ENCODE data around the gene ZFYVE16. TPM values are rescaled to one million over a fixed set of nuclear protein-coding genes. Genes with fewer than 3 reads are reported as not detected.

The ZFYVE16 gene
- total and polyA plus RNA-seq, 2 donors (not counting 1 experiment from before 2014, with no cell fraction given): 12.9 to 34.2 TPM

DNA sequence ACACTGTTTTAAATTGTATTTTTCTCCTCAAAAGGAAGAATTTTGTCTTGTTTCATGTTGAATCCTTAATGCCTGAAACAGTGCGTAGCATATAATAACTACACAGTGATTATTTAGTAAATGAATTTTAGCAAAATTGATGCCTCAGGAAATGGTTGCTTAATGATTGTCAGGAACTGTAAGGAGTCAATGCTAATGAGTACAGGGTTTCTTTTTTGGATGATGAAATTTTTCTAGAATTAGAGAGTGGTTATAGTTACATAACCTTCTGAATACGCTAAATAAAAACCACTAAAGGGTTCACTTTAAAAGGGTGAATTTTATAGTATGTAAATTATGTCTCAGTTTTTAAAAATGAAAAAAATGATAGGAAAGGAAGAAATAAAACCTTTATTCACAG lies 94.9 kb downstream of the ZFYVE16 start:
- Histone ChIP-seq H3K4me2 (ENCODE audit: extremely low read depth, insufficient read depth, low read length) (no peak overlapping the region), H4K20me1 (ENCODE audit: control insufficient read depth, extremely low read depth, insufficient read depth, low read length) (no peaks in the 10 kb centered on the region), H3K9me3 (ENCODE audit: control insufficient read depth, insufficient read depth, low read depth, low read length) (no peaks in the 10 kb centered on the region), H3K27me3 (ENCODE audit: control insufficient read depth, insufficient read depth, low read length) (no peaks in the 10 kb centered on the region), H3K36me3 (ENCODE audit: control insufficient read depth, insufficient read depth, low read length) (no peaks in the 10 kb centered on the region), H2AFZ (ENCODE audit: low read length) (no peak overlapping the region), H3K4me1 (ENCODE audit: control insufficient read depth, extremely low read depth, insufficient read depth, low read length) (no peaks in the 10 kb centered on the region), H3K79me2 (ENCODE audit: control insufficient read depth, insufficient read depth, low read length) (no peaks in the 10 kb centered on the region), H3K9ac (ENCODE audit: insufficient read depth, low read length) (no peak overlapping the region), H3K4me3 (replicated peaks in 1 of 4; ENCODE audit: control extremely low read depth in 1 of 4, insufficient read depth in 1 of 4, low read depth in 3 of 4, low read length in 4 of 4) (no peak overlapping the region), H3K27ac (ENCODE audit: insufficient read depth, low read length) (no peak overlapping the region)
- TF ChIP-seq, protein P1, sequence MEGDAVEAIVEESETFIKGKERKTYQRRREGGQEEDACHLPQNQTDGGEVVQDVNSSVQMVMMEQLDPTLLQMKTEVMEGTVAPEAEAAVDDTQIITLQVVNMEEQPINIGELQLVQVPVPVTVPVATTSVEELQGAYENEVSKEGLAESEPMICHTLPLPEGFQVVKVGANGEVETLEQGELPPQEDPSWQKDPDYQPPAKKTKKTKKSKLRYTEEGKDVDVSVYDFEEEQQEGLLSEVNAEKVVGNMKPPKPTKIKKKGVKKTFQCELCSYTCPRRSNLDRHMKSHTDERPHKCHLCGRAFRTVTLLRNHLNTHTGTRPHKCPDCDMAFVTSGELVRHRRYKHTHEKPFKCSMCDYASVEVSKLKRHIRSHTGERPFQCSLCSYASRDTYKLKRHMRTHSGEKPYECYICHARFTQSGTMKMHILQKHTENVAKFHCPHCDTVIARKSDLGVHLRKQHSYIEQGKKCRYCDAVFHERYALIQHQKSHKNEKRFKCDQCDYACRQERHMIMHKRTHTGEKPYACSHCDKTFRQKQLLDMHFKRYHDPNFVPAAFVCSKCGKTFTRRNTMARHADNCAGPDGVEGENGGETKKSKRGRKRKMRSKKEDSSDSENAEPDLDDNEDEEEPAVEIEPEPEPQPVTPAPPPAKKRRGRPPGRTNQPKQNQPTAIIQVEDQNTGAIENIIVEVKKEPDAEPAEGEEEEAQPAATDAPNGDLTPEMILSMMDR (conservative IDR thresholded peaks at IDR 0.05 in 1 of 2, IDR thresholded peaks at IDR 0.05 in 1 of 2; ENCODE audit: low read depth in 1 of 2, low read length in 2 of 2): no peak
- no peak for TF ChIP-seq EZH2 (IDR thresholded peaks at IDR 0.05; ENCODE audit: low read length, missing control alignments)
- DNase-seq (ENCODE audit: low read depth in 2 of 2): no peak

DNA sequence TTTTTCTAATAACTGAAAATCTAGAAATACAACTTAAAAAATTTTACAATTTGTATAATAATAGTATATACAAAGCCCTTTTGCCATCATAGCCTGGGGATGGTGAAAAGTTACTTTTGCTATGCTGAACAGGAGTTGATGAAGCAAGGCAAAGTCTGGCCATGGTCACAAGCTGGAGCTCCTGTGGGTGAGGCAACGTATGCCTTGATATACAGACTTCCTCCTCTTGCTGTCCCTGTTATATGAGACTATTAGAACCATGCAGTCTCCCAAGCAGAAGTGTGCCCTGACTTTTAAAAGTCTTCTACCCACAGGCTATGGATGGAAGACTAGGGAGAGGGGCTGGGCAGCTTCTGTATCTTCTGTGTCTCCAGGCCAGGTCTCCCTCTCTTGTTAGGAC lies 95.8 kb downstream of the ZFYVE16 start:
- no peaks in the 10 kb centered on the region for H3K36me3 ChIP-seq (ENCODE audit: control insufficient read depth, insufficient read depth, low read length)
- no peak overlapping the region for H3K9ac ChIP-seq (ENCODE audit: insufficient read depth, low read length)
- no peaks in the 10 kb centered on the region for H3K27me3 ChIP-seq (ENCODE audit: control insufficient read depth, insufficient read depth, low read length)
- no peak overlapping the region for H3K4me3 ChIP-seq (replicated peaks in 1 of 4; ENCODE audit: control extremely low read depth in 1 of 4, insufficient read depth in 1 of 4, low read depth in 3 of 4, low read length in 4 of 4)
- no peak for DNase-seq (ENCODE audit: low read depth in 2 of 2)
- H2AFZ ChIP-seq (ENCODE audit: low read length): no peak overlapping the region
- no peaks in the 10 kb centered on the region for H3K9me3 ChIP-seq (ENCODE audit: control insufficient read depth, insufficient read depth, low read depth, low read length)
- H3K79me2 ChIP-seq (ENCODE audit: control insufficient read depth, insufficient read depth, low read length): no peaks in the 10 kb centered on the region
- no peak overlapping the region for H3K4me2 ChIP-seq (ENCODE audit: extremely low read depth, insufficient read depth, low read length)
- H3K27ac ChIP-seq (ENCODE audit: insufficient read depth, low read length): no peak overlapping the region
- no peak for TF ChIP-seq EZH2 (IDR thresholded peaks at IDR 0.05; ENCODE audit: low read length, missing control alignments)
- TF ChIP-seq, protein P1 (conservative IDR thresholded peaks at IDR 0.05 in 1 of 2, IDR thresholded peaks at IDR 0.05 in 1 of 2; ENCODE audit: low read depth in 1 of 2, low read length in 2 of 2): no peak
- H4K20me1 ChIP-seq (ENCODE audit: control insufficient read depth, extremely low read depth, insufficient read depth, low read length): no peaks in the 10 kb centered on the region
- no peaks in the 10 kb centered on the region for H3K4me1 ChIP-seq (ENCODE audit: control insufficient read depth, extremely low read depth, insufficient read depth, low read length)

DNA sequence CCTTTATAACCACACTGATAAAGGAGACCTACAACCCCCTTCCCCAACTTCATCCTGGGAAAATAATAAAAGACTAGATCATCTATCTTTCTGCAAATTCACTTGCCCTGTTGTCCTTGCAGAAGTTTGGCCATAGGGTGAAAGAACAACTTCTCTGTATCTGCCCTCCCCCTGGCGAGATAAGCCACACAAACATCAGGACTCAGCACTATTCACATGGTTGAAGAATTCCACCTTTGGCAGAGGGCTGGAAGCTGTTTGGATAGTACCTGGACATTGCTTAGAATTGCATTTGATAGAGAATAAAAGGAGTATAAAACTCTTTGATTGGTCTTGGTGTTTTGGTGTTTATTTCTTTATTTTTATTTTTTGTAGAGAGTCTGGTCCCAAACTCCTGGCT lies 97.0 kb downstream of the ZFYVE16 start:
- H3K4me2 ChIP-seq (ENCODE audit: extremely low read depth, insufficient read depth, low read length): no peak overlapping the region
- H3K27ac ChIP-seq (ENCODE audit: insufficient read depth, low read length): no peak overlapping the region
- no peak overlapping the region for H3K4me3 ChIP-seq (replicated peaks in 1 of 4; ENCODE audit: control extremely low read depth in 1 of 4, insufficient read depth in 1 of 4, low read depth in 3 of 4, low read length in 4 of 4)
- H3K9me3 ChIP-seq (ENCODE audit: control insufficient read depth, insufficient read depth, low read depth, low read length): no peaks in the 10 kb centered on the region
- H3K27me3 ChIP-seq (ENCODE audit: control insufficient read depth, insufficient read depth, low read length): no peaks in the 10 kb centered on the region
- no peak overlapping the region for H3K9ac ChIP-seq (ENCODE audit: insufficient read depth, low read length)
- TF ChIP-seq, protein P1 (conservative IDR thresholded peaks at IDR 0.05 in 1 of 2, IDR thresholded peaks at IDR 0.05 in 1 of 2; ENCODE audit: low read depth in 1 of 2, low read length in 2 of 2): no peak
- TF ChIP-seq EZH2 (IDR thresholded peaks at IDR 0.05; ENCODE audit: low read length, missing control alignments): no peak
- H4K20me1 ChIP-seq (ENCODE audit: control insufficient read depth, extremely low read depth, insufficient read depth, low read length): no peaks in the 10 kb centered on the region
- DNase-seq (ENCODE audit: low read depth in 2 of 2): no peak
- H3K79me2 ChIP-seq (ENCODE audit: control insufficient read depth, insufficient read depth, low read length): no peaks in the 10 kb centered on the region
- H2AFZ ChIP-seq (ENCODE audit: low read length): no peak overlapping the region
- H3K4me1 ChIP-seq (ENCODE audit: control insufficient read depth, extremely low read depth, insufficient read depth, low read length): no peaks in the 10 kb centered on the region
- H3K36me3 ChIP-seq (ENCODE audit: control insufficient read depth, insufficient read depth, low read length): no peaks in the 10 kb centered on the region
